NCI-H1092 (cell line): ENCODE data around the gene NPSR1.
"Not testable (repeated sequence)": the region's sequence is repeated elsewhere in the genome, so short reads cannot be mapped to it uniquely, and the experiment has no call there.

Experiments
- DNase-seq: peaks from one replicate; lab custom pipeline; 2025; lab: John Stamatoyannopoulos, UW

NPSR1 gene

DNA sequence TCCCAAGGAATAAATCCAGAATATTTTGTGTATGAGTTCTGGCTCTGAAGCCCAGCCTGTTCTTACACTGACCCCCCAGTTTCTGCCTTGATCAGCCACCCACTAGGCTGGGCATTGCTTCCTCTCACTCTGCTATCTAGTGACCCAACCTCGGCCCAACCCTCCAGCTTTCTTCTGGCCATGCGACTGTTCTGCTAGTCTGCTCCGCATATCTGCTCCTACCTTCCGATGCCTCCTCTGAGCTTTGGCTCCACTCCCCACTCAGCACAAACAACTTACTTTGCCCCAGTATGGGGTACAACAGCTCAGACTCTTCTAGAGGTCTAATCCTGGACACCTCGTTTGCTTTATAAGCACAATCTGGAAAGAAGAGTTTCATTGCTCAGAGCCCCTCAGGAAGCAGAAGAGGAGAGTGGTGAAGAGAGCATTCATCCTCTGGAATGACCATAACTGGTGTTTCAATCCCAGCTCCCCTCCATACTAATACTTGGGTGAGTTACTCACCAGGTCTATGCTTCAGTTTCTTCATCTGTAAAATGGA, 99.6 kb downstream of the NPSR1 start:
- DNase-seq = no peak

DNA sequence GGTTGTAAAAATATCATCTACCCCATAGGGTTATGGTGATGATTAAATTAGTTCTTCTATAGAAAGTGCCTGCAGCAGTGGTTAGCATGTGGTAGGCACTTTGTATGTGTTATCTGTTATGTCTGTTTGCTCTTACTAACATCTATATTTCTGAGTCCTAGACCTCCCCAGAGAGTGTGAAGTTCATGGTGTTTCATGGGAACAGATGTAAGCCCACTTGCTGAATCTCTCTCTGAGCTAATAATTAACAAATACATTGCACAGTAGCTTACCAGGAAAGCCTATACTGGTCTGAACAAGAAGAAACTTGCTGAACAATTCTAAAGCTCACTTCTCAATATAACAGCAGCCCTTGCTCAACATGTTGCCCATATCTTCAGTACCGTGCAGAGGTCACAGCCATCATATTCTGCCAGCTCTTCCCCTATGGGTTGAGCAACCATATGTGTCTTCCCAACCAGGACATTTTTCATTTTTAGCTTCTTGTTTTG, 100.1 kb downstream of the NPSR1 start:
- DNase-seq = no peak

DNA sequence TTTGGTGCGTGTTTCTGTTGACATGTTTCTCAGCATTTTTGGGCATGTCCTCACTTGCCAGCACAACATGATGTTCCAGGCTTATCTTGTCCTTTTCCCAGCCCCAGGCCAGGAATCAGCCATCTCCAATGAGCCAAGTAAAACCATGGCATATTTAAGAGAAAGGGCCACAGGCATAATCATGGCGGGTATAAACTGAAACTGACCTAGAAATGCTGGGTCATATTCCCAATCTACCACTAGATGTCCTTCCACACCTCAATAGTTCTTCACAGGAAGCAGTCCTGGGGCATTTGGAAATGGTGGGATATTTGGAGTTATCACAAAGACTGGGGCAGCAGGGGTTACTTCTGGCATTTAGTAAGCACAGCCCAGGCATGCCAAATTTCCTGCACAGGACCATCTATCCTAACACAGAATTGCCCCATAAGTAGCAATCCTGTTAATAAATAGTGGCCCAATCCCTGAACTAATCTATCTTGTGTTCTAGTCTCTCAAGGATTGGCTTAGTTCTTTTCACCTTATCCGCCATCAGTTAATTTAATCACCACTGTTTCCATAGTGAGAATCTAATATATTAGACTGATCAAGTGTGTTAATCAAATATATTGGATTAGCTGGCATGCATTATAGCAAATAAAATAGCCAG, 101.6 kb downstream of the NPSR1 start:
- peak; percentile 3 for DNase-seq

DNA sequence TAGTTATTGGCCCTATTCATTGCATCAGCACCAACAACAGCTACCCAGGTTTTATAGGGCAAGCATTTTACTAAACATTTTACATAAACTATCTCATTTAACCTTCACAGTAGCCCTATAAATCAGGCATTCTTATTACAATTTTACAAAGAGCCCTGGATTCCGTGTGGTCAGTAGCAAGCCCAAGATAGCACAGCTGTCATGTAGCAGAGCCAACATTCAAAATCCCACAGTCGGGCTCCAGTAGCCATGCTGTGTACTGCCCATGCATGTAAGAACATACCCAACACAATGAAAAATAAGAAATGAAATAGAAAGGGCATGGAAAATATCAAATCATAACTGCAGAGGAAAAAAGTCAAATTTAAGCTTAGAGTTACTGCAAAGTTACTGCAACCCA, 102.3 kb downstream of the NPSR1 start:
- no peak for DNase-seq

DNA sequence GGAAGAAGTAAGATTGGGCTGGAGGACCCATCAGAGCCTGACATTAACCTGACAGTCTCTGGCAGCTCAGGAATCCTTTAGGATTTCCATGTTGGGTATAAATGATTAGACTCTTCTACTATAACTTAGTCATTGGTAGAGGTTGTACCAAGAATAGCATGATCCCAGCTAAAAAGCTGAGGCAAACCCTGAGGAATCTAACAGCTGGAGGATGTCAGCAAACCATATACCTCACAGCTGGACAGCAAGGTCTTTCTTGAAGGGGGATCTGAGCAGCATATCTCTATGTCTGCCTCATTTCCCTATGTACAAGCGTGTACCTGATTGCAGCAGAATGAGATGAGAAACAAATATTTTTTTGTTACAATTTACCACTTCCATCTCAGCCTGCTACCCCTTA, 103.2 kb downstream of the NPSR1 start:
- DNase-seq = no peak

DNA sequence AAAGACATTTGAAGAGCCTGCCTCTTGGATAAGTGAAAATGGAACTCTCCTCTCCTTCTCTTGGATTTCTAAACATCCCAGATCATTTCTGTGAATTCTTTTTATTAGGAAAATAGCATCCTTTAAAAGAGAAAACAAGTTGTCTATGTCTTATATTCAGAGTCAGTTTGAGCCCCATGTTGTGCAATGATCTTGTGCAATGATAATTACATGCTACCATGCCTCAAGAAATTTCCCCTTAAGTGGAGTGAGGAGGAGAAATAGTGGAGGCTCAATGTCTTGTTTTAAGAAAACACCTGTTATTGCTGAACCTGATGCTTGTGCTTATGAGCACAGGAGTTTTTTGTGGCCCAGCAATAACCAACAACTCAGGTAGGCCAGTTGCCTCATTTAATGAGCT, 103.6 kb downstream of the NPSR1 start:
- DNase-seq = no peak

DNA sequence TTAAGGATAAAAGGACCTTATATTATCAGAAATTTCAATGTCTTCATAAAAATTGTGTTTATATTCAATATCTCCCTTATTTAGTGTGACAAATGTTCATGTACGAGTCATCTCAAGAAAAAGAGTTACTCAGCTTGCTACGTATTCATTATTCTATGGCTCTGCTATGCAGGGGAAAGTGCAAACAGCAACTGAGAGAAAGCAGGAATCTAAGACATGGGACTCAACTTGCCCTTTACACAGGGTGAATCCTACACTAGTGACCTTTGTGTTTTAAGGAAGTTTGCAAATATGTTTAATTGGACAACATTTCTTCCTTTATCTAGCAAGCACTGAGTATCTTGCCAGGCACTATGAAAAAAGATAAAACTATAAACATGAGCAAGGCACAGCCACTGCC, 104.7 kb downstream of the NPSR1 start:
- no peak for DNase-seq

DNA sequence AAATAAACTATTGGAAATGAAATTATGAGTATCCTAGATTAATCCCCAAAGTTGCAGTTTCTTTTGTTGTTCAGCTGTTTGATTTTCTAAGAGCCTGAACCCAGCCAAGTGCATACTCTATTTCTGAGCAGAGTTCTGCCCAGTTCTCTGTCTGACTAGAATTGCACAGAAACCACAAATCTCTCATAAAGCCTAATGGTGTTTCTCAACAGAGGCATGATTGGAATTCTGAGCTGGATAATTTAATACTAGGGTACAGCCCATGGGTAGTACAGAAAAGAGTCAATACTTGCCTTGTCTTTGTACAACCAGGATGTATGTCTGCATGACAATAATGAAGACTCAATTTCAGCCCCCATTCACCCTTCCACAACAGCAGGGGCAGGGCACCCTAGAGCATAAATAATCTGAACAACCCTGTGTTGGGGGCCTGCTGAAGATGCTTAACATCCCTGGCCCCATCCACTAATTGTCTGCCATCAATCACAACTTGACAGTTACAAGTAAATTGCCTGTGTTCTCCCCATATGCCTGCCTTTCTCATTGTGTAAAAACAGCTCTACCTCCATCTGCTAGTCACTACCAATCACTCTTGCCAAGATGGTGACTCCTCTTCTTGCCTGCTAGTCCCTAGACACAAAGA, 114.4 kb downstream of the NPSR1 start:
- DNase-seq = no peak

DNA sequence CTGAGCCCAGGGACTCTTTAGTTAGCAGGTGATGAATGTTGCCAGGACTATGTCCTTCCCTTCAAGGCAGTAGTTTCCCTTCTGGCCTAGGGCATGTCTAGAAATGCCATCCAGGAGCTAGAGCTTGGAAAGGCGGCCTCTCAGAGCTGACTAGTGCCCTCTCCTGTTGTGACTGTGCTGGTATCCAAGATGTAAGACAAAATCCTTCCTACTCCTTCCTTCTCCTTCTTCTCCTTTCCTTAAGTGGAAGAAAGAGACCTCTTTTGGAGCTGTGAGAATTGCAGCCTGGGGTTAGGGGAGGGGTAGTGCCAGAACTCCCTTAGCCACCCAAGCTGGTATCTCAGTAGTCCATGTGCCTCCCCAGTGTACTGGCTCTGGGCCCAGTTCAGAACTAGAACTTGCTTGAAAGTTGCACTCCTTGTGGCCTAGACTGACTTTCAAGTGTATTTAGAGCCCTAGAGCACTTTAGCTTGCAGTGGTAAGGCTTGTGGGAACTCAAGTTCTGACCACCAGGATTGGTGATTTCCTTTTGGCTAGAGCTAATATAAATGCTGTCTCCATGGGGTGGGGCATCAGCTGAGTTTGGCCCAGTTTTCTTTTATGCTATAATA, 118.8 kb downstream of the NPSR1 start:
- DNase-seq = no peak

DNA sequence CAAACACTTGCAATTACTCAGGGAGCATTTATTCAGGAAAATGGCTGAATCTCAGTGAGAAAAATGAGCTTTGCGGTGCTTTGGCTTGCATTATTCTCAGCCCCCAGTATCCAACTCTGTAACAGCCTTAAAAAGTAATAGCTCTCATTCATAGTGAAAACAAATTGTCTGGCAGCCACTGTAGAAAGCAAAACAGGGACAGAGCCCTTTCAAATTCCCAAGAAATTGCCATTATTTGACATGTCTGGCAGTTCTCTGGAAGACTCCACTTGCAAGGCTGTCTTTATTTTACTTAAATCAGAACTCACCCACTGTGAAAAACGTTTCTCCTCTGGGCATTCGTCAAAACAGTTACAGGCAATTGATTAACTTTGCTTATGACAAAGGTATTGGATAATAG, 122.5 kb downstream of the NPSR1 start:
- no peak for DNase-seq

DNA sequence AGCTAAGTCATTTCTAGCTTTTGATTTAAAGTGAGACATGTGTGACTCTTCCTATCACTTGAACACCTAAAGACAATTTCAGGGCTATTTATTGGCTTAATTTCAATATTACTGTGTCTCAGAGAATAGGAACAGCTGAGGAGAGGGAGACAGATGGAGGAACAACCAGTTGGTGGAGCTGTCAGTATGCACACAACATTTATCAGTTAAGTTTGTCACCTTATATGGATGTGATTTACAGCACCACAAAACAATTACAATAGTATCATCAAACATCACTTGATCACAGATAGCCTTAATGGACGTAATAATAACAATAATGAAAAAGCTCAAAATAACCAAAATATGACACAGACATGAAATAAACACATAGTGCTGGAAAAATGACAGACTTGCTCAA, 129.6 kb downstream of the NPSR1 start:
- DNase-seq = no peak

DNA sequence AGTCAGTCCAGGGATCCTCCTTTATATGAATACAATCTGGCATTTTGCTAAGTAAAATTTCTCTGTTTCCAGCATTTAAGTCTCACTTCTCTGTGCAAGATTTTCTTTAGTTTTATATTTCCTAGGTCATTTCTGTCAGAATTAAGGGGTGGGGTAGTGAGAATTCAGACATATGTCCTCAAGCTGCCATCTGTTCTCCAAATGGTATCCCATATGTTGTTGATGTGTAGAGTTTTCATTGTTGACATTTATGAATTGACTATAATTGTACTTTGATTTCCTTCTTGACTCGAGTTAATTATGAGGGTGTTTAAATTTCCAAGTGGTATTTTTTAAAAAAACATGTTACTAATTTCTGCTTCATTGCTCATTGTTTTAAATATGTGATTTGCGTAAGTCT, 148.8 kb downstream of the NPSR1 start:
- no peak for DNase-seq

DNA sequence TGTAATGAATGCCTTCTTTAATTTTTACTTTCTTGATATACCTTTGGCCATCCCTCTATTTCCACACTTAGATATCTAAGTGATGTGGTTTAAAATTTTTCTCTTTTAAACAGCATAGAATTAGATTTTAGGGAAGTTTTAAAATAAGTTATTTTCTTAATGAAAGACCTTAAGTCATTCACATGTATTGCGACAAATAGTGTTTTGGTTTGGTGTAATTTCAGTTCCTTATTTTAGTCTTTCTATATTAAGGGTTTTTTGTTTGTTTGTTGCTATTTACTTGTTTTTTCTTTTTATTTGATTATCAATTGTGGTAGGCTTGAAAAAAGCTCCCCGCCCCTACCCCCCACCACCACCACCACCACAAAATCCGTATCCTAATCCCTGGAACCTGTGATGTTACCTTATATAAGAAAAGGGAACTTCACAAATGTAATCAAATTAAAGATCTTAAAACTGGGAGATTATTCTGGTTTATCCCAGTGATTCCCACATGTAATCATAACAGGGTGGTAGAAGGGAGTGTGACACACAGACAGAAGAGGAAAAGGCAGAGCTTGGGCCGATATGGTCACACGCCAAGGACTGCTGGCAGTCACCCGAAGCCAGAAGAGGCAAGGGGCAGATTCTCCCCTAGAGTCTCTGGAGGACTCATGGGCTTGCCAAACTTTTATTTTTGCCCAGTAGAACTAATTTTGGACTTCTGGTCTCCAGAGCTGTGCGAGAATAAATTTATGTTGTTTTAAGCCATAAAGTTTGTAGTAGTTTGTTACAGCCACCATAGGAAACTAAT, 149.7 kb downstream of the NPSR1 start:
- DNase-seq = no peak

DNA sequence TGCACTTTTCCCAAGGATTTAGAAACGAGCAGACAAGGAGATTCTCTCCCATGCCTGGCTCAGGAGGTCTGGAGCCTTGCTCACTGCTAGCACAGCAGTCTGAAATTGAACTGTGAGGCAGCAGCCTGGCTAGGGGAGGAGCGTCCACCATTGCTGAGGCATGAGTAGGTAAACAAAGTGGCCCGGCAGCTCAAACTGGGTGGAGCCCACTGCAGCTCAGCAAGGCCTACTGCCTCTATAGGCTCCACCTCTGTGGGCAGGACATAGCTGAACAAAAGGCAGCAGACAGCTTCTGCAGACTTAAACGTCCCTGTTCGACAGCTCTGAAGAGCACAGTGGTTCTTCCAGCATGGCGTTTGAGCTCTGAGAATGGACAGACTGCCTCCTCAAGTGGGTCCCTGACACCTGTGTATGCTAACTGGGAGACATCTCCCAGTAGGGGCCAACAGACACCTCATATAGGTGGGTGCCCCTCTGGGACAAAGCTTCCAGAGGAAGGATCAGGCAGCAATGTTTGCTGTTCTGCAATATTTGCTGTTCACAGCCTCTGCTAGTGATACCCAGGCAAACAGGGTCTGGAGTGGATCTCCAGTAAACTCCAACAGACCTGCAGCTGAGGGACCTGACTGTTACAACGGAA, 156.3 kb downstream of the NPSR1 start:
- DNase-seq = not testable (repeated sequence)

DNA sequence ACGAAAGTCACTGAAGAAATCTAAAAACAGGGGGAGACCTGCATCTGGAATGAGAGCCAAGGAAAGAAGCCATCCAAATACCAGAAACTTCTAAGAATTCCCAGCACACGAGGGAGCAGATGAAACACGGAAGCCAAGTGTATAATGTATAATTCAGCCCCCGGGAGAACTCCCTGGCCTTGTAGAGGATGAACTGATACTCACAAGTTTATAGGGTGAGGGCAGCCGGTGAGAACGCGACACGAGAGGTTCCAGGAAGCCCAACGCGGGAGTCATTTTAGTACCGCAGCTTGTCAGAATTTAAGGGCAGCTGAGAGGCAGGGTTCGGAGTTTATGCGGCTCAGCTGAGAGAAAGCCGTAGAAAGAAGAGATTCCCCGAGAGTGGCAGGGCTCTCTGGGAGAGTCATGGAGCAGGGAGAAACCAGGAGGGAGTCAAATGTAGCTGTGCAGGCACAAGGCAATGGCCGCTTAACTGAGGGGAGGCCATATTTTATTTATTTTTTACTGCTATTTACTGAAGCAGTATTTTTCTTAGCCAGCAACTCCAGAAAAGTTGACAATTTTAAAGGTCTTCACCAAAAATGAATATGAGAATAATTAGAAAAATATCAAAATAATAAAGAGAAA, 164.0 kb downstream of the NPSR1 start:
- DNase-seq = no peak

DNA sequence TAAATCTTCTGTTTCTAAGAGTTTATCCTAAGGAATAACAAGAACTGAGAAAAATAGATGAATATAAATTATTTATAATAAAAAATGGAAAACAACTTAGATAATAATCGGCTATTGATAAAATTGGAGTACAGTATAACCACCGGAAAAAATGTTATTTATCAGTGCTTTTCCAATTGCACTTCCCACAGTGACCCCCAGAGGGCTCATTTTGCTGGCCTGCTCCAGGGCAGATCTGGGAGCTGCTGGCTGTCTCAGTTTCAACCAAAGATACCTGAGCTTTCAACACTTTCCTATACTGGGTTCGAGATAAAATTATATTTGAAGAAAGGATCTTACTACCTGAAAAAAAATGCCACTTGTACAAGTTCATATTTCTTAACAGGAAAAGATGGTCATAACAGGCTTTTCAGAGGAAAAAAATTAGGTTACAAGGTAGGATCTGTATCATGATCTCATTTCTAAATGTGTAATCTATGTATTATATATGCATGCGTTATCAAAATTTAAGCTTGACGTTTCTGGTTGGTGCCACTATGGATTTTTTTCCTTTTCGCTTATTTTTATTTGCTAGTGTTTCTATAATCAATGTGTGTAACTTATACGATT, 165.7 kb downstream of the NPSR1 start:
- DNase-seq = peak; percentile 61

DNA sequence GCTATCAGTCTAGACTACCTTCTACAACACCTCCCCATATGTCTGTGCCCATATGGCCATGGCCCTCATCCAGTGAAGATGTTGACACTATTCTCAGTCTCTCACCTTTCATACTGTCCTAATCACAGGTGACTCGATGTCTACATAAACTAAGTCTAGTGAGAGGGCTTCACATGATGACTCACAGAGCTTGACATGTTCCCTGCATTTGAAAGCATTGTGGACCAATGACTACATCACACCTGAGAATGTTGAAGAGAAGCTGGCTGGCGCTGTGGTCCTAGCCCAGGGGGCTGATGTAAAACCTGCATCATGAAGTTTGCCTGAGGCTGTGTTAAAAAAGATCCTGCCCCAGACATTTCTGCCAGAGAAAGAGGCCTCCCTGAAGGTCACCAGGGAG, 167.2 kb downstream of the NPSR1 start:
- DNase-seq = no peak

DNA sequence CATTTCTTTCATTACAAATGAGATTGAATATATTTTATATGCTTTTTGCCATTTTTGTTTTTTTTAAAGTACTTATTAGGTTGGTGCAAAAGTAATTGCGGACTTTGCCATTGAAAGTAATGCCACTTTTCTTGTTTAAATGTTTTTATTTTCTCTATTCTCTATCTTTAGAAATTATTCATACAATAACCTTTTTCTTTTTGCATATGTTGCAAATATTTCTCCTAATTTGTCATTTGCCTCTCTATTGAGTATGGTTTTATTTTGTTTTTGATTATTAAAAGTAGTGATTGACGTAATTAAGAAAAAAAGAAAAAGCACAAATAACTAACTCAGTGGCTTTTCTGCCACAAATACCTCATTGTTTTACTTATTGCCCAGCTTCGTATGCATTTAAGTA, 172.4 kb downstream of the NPSR1 start:
- no peak for DNase-seq

DNA sequence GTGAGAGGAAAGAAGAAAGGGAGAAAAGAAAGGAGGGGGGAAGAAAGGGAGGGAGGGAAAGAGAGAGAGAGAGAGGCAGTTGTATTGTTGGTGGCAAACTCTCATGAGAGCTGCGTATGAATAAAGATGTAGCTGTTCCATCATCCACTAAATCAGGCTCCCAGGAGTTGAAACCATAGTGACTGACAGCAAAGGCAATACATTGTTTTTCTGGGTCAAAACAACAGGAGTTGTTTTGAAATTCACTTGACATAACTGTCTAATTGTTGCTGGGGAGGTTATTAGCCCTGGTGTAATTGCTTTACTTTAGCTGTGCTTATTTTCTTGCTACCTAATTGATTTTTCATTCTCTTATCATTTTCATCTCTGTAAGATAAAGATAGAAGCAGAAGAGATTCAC, 173.4 kb downstream of the NPSR1 start:
- no peak for DNase-seq

DNA sequence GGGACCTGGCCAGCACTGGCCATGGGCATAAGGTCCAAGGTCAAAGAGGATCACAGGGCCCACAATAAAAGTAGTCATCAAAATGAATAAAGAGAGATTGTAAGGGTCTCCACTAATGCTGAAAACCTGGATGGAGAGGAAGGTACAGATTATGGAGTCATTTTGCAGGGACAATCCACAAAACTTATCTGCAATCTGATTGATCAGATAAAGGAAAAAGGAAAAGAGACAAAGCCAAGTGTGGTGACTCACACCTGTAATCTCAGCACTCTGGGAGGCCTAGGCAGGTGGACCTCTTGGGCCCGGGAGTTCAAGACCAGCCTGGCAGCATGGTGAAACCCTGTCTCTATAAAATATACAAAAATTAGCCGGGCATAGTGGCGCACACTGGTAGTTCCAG, 174.0 kb downstream of the NPSR1 start:
- no peak for DNase-seq
